T-helper 22 cell (primary cell): ENCODE measurements around the gene NEMP1.
"Not testable (repeated sequence)": the region's sequence is repeated elsewhere in the genome, so short reads cannot be mapped to it uniquely, and the experiment has no call there.

Experiments used
- DNase-seq: peaks from one replicate; pipeline ENCODE4 v3.0.0-alpha.2; 2020; ENCODE audit warnings: low read depth

NEMP1 gene

GRCh38 chr12:57027011-57027804, 51.4 kb downstream of the NEMP1 start:
- no peak for DNase-seq

GRCh38 chr12:57025196-57025595, 53.4 kb downstream of the NEMP1 start:
- no peak for DNase-seq

GRCh38 chr12:57022324-57022723, 56.3 kb downstream of the NEMP1 start:
- DNase-seq, result not testable (repeated sequence)

GRCh38 chr12:57019983-57020719, 58.4 kb downstream of the NEMP1 start:
- no peak for DNase-seq

- DNase-seq, result no peak
Measured at GRCh38 chr12:57018906-57019305, 59.7 kb downstream of the NEMP1 start.

GRCh38 chr12:57018353-57018752, 60.2 kb downstream of the NEMP1 start:
- DNase-seq, result not testable (repeated sequence)

GRCh38 chr12:57016348-57016747, 62.2 kb downstream of the NEMP1 start, which contains the start of gene TAC3:
TAC3 (minus strand) TSS chr12:57016529; CDS start chr12:57015797, 732 bp downstream.
- no peak for DNase-seq

GRCh38 chr12:57012600-57013465, 65.8 kb downstream of the NEMP1 start:
- DNase-seq, result no peak

GRCh38 chr12:57011438-57012424, 66.9 kb downstream of the NEMP1 start:
- no peak for DNase-seq

GRCh38 chr12:57010627-57011247, 67.9 kb downstream of the NEMP1 start:
- no peak for DNase-seq

GRCh38 chr12:57009949-57010626, 68.5 kb downstream of the NEMP1 start:
- DNase-seq, result no peak

GRCh38 chr12:57008178-57008577, 70.4 kb downstream of the NEMP1 start:
- no peak for DNase-seq

- no peak for DNase-seq
Measured at GRCh38 chr12:57006809-57007475, 71.6 kb downstream of the NEMP1 start.

- DNase-seq, result peak; percentile 47
Measured at GRCh38 chr12:57005980-57006808, 72.4 kb downstream of the NEMP1 start, which contains the start of gene ZBTB39. ZBTB39 (minus strand) TSS chr12:57006546; CDS start chr12:57004917, 1,629 bp downstream.
